ENCODE data around the gene SHISA4.

GRCh38 chr1:201880928-201881571, 7.6 kb upstream of the SHISA4 start:
- TF ChIP-seq REST (tag by site-specific recombination; IDR thresholded peaks at IDR 0.05), result no peak
- TF ChIP-seq ZBTB20 (tag by site-specific recombination; IDR thresholded peaks at IDR 0.05), result no peak
- TF ChIP-seq ZNF423 (tag by site-specific recombination; IDR thresholded peaks at IDR 0.05), result no peak
- no peak for TF ChIP-seq CTCF (tag by site-specific recombination; IDR thresholded peaks at IDR 0.05)
- no peak for TF ChIP-seq ZBTB17 (tag by site-specific recombination; IDR thresholded peaks at IDR 0.05)
- TF ChIP-seq ZNF791 (tag by site-specific recombination; IDR thresholded peaks at IDR 0.05), result no peak
- no peak for TF ChIP-seq ZBTB44 (tag by site-specific recombination; IDR thresholded peaks at IDR 0.05)
- TF ChIP-seq ZNF121 (tag by site-specific recombination; IDR thresholded peaks at IDR 0.05), result no peak
- no peak for TF ChIP-seq ZSCAN30 (tag by site-specific recombination; IDR thresholded peaks at IDR 0.05)

All from HEK293 (cell line).